ENCODE results near the gene PPP6R2. TPM values are rescaled to one million over a fixed set of nuclear protein-coding genes. Genes with fewer than 3 reads are reported as not detected.

PPP6R2 gene
- total and polyA plus RNA-seq, 2 of the 8 experiments (the other 6 are each of a cell fraction or from before 2014, with no cell fraction given): 25.0 to 32.2 TPM

DNA sequence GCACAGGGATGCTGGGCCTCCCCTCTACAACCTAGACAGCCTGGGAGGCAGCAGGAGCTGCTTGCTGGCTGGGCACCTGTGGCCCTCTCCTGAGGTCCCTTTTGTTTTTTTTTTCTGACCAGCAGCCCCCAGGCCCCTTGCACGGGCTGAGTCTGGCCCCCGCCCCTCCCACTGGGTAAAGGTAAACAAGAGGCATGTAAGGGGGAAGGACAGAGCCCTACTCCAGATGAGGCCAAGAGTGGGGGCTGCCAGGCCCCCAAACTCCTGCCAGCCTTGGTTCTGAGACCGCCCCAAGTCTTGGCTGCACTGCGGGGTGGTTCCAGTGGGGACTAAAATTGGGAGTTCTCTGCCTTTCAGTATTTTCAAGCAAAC, 44.9 kb upstream of the PPP6R2 start:
- Histone ChIP-seq H2BK120ac (replicated peaks; ENCODE audit: low read depth, low read length) (no peak overlapping the region), H2AK5ac (ENCODE audit: low read depth, low read length) (no peak overlapping the region), H3K4me3 (ENCODE audit: extremely low read depth in 1 of 4, insufficient read depth in 2 of 4, low read depth in 3 of 4, low read length in 4 of 4) (no peak overlapping the region), H3K4me2 (ENCODE audit: insufficient read depth in 1 of 2, low read depth in 2 of 2, low read length in 2 of 2) (no peak overlapping the region; a peak in 2 of 4 replicates), H3K18ac (ENCODE audit: extremely low read depth, low read length) (no peak overlapping the region), H3K23ac (ENCODE audit: insufficient read length) (no peak overlapping the region), H3K36me3 (ENCODE audit: control insufficient read depth in 2 of 4, insufficient read depth in 4 of 4, low read length in 3 of 4) (no peaks in the 10 kb centered on the region), H2AFZ (ENCODE audit: low read length) (no peak overlapping the region), H4K8ac (ENCODE audit: extremely low read depth, insufficient read depth, low read length) (no peak overlapping the region), H2BK20ac (ENCODE audit: low read length) (no peak overlapping the region), H2BK12ac (ENCODE audit: low read depth, low read length) (no peak overlapping the region), H3K14ac (ENCODE audit: insufficient read length) (no peak overlapping the region), H3K79me2 (ENCODE audit: control insufficient read depth in 1 of 2, insufficient read depth in 2 of 2, low read length in 2 of 2) (peaks cover 0 to 32% of the 10 kb centered on the region in 2 experiments; a peak in 3 of 4 replicates), H3K56ac (replicated peaks; ENCODE audit: insufficient read length, low read depth, low read length) (no peak overlapping the region), H3K27me3 (replicated peaks in 1 of 4; ENCODE audit: control insufficient read depth in 3 of 4, extremely low read depth in 1 of 4, insufficient read depth in 3 of 4, low read length in 3 of 4) (no peaks in the 10 kb centered on the region; a peak in 2 of 7 replicates), H4K20me1 (replicated peaks in 1 of 2; ENCODE audit: control insufficient read depth in 1 of 2, insufficient read depth in 2 of 2, low read length in 2 of 2) (peaks cover 16 to 31% of the 10 kb centered on the region in 2 experiments), H3K9me3 (ENCODE audit: insufficient read depth in 2 of 2, low read depth in 1 of 2, low read length in 1 of 2) (no peaks in the 10 kb centered on the region), H2BK5ac (ENCODE audit: low read depth, low read length) (no peak overlapping the region), H3K27ac (ENCODE audit: low read depth, low read length) (no peak overlapping the region), H3K4me1 (replicated peaks in 1 of 4; ENCODE audit: control insufficient read depth in 3 of 4, insufficient read depth in 4 of 4, low read length in 3 of 4) (peaks cover 0 to 33% (median 19%) of the 10 kb centered on the region in 4 experiments; a peak in 6 of 7 replicates), H3K79me1 (ENCODE audit: low read depth, low read length) (peaks cover 22% of the 10 kb centered on the region), H3K4ac (replicated peaks; ENCODE audit: insufficient read length, low read depth, low read length) (no peak overlapping the region), H2BK15ac (ENCODE audit: low read length) (no peak overlapping the region), H4K5ac (ENCODE audit: insufficient read length, low read depth, low read length) (no peak overlapping the region), H3K23me2 (ENCODE audit: low read depth, low read length) (peaks cover 9% of the 10 kb centered on the region; the same call in 1 of the 2 replicates), H4K91ac (replicated peaks; ENCODE audit: insufficient read length, low read length) (no peak overlapping the region), H3K9ac (replicated peaks in 1 of 4; ENCODE audit: extremely low read depth in 1 of 4, low read depth in 3 of 4, low read length in 3 of 4) (no peak overlapping the region)
- POLR2A ChIA-PET (ENCODE audit: partially characterized antibody): interaction anchor here (0.8 to 1.1 kb wide), 2 partner anchors 8 to 25 kb away, joined by 4 to 5 read pairs; no protein-coding TSS in a partner anchor
- WGBS, 2 experiments (ENCODE audit: extremely low coverage in 1 of 2, insufficient coverage in 1 of 2, insufficient read length in 1 of 2, insufficient replicate concordance in 2 of 2, low coverage in 1 of 2, low lambda C conversion rate in 2 of 2, missing lambda C conversion rate in 1 of 2): 95% methylated on average over 2 of the region's 4 CpGs; no CpG with 5 or more reads in 1 of the 2 experiments
- FAIRE-seq (no peak), DNase-seq (ENCODE audit: low read depth in 1 of 2, low spot score in 2 of 2) (no peak)
- TF ChIP-seq YY1 (IDR thresholded peaks at IDR 0.05; ENCODE audit: low read depth, low read length): no peak
- no peak for TF ChIP-seq NRF1 (IDR thresholded peaks at IDR 0.05; ENCODE audit: low read depth, low read length)
- CTCF ChIA-PET (ENCODE audit: partially characterized antibody): interaction anchor here (0.9 to 2.6 kb wide), 4 partner anchors 22 to 50 kb away, joined by 3 to 11 read pairs (median 7); no protein-coding TSS in a partner anchor
